NCI-H2081 treated with DMSO at 0.1 percent for 48 hours (cell line): ENCODE results near the gene VPS37B.

Experiments used
- DNase-seq: peaks from one replicate; lab custom pipeline; 2025; lab: John Stamatoyannopoulos, UW

VPS37B gene

DNA sequence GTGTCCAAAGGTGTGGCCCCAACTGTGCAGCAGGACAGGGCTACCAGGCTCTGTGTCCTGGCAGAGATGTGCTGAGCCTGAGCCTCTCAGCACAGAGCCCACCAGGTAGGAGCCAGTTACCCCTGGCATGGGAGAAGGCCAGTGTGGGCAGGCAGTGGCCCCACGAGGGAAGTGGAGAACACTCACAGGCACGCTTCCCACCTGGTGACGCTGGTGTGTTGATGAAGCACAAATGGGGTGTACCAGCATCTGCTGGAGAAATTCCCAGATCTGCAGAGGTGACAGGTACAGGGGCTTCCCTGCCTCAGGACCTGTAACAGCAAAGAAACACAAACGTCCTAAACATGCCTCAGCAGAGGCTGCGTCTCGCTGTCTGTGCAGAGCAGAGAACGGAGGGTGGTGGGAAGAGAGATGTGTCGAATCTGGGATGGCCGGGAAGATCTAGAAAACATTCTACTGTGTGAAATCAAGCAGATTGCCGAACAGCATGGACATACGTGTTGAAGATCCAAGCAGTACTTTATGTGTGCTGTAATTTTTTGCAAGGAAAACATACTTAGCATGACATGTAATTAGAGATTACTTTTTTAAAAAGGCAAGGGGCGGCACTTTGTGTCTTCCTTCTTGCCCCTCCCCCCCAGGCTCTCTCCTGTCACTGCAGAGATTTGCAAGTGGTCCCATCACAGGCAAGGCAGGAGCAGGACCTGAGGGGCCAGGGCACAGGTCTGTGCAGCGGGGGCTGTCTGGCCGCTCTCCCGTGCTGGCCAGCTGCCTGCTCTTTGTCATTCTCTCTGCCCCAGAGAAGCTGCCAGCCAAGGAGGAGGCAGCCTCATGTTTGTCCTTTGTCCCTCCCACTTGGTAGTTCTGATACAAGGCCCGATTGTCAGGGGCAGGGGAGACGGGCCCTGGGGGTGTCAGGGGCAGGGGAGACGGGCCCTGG lies 43.3 kb downstream of the VPS37B start:
- no peak for DNase-seq

DNA sequence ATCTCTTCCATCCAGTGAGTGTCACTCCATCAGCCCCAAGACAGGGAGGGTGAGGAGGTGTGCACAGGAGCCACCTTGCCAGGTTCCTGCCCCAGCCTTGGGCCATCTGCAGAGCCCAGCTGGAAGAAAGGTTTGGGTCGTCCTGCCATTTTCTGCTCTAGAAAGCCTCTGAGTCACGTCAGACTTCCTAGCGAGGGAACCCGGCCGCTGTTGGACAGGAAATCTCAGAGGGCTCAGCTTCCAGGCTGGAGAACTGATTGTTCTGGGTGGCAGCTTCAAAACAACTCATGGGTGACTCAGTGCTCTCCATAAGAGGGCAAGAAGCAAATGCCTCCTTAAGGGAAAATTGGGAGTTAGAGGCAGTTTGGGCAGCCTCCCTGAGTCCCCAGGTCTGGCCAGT lies 44.1 kb downstream of the VPS37B start:
- no peak for DNase-seq

GRCh38 chr12:122850695-122851350 lies 45.1 kb downstream of the VPS37B start:
- DNase-seq, result no peak

DNA sequence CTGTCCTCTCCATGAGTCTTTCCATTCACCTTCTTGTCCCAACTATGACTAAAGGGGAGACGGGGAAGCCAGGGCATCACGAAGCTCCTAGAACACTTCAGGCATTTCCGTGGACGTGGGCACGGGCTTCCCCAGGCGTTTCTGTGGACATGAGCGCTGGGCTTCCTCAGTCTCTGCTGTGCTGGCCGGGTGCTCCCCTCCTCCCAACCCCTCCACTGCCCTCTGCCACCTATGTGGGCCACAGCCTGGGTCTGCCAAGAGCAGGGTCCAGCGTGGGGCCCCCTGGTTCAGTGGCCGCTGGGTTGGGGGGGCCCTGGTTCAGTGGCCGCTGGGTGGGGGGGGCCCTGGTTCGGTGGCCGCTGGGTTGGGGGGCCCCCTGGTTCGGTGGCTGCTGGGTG lies 45.9 kb downstream of the VPS37B start:
- no peak for DNase-seq

GRCh38 chr12:122849352-122850047 lies 46.4 kb downstream of the VPS37B start:
- DNase-seq, result no peak

DNA sequence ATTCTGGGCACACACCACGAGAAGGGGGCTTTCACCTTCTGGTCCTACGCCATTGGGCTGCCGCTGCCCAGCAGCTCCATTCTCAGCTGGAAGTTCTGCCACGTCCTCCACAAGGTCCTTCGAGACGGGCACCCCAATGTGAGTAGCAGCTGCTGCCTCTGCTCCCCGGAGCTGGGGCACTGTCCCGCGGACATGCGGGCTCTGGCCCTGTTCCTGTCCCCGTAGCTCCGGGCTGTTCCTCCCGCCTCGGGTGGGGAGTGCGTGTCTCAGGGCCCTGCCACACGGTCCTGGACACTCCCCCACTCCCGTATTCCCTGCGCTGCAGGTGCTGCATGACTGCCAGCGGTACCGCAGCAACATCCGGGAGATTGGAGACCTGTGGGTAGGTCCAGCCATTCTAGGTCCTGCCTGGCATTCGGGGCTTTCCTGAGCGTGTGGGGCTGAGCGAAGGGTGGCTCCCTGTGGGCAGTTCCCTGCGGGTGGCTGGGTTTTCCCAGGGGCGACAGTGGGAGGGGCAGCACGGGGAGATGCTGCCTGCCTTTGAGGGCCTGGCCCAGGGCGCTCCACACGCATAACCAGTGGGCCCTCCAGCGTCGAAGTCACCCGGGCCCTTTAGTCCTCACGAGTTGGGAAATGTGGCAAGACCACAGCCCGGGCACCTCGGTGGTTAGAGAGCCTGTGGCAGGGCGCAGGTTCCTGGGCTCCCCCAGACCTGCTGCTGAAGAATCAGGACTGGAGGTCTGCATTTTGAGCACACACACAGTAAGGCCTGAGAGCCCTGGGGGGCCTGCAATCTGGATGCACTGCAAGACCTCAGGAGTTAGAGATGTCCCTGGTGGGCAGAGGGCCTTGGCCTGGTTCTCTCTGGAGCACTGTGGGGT lies 47.2 kb downstream of the VPS37B start:
- DNase-seq, result no peak

- no peak for DNase-seq
These were observed 48.0 kb downstream of the VPS37B start for GRCh38 chr12:122847921-122848421.

- DNase-seq, result no peak
These were observed 48.4 kb downstream of the VPS37B start for GRCh38 chr12:122847516-122847836.

- no peak for DNase-seq
These were observed 49.1 kb downstream of the VPS37B start for GRCh38 chr12:122846622-122847515.

GRCh38 chr12:122845865-122846621 lies 49.9 kb downstream of the VPS37B start:
- no peak for DNase-seq

GRCh38 chr12:122845041-122845864 lies 50.7 kb downstream of the VPS37B start:
- DNase-seq, result no peak

DNA sequence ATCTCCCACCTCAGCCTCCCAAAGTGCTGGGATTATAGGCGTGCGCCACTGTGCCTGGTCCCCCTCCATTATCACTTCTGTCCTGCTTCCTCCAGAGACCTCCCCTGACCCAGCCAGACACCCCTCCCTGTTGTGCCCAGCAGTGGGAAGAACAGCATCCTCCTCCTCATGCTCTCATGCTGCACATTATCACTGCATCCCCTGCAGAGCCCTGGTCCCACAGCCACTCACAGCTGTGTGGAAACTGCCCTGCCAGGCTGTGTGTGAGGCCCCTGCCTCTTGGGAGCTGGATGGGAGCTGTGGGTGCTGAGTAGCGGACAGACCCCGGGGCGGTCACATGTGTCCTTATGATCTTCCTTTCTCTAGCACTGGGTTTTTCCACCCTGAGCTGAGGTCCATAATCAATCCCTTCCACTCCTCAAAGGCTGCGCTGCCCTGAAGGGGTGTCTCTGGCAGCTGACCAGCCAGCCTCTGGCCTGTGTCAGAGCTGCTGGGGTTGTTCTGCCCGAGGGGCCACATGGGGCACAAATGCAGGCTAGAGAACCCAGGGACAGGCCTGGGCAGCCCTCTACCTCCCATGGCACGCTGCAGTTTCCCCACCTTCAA lies 51.5 kb downstream of the VPS37B start:
- DNase-seq, result no peak

GRCh38 chr12:122843455-122843854 lies 52.5 kb downstream of the VPS37B start:
- DNase-seq, result no peak

DNA sequence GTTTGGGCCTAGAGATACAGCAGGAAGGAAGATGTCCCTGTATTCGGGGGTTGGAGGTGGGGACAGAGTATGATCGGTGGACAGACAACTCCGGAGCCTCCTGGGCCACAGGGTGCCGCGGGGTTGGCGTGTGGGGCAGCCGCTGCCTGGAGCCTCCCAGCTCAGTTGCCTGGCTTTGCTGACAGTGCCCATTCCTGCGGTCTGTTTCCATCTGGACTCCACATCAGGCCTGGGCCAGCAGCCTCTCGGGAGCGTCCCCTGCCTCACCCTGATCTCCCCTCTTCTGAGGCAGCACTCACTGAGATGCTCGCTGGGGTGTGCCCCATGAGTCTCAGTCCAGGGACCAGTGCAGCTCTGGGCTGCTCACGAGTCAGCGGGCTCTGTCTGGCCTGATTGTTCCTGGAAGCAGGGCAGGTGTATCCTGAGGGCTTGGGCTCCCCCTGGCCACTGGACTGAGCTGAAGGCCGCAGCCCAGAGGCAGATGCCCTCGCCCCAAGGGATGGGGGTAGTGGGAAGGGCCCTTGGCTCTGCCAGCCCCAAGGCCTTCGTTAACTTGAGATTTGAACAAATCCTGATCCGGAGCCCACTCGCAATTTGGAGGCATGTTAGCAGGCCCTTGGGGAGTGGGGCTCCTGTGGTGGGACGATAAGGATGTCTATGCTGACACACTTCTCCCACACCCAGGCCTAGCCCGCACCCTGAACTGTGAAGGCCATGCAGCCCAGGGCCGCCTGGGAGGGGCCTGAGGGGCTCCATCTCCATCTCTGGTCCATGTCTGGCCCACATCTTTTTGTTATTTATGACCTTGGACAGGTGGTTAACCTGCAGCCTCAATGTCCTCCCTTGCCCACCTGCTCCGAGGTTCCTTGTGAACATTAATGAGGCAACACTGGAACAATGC lies 53.2 kb downstream of the VPS37B start:
- DNase-seq, result no peak

DNA sequence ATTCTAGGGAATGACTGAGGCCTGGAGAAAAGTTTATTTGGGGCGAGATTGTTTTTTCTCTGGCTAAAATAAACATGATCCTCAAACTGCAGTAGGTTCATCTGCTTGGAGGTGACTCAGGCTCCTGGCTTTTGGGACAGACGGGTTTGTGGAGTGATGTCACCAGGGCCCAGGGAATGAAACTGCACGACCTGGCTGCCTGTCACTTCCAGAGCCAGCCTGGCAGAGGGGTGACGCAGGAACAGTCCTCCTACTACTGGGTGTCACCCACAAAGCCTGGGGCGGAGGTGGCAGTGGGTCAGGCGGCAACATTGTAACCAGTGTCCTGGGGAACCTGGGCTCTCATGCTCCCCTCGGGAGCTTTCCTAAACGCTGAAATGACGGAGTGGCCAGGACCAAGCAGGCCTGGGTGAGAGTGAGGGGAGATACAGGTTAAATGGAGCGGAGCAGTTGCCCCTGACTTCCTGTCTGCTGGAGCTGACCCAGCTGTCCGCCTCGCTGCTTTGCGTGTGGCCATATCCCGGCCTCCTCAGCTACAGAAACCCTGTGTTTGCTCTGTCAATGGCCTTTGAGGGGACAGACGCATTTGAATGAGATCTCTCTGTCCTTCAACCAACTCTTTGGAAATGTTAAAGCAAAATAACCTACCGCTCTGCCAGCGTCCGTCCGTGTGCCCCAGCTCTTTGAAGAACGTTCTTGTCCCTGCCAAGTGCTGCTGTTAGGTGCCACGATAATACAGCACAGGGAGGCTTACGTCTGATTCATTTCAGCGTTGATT lies 54.2 kb downstream of the VPS37B start:
- no peak for DNase-seq

GRCh38 chr12:122840580-122841513 lies 55.1 kb downstream of the VPS37B start:
- DNase-seq, result no peak
